Caco-2 (cell line): ENCODE data around the gene ANKRD12. TPM values are rescaled to one million over a fixed set of nuclear protein-coding genes. Genes with fewer than 3 reads are reported as not detected.
A peak's percentile ranks its signal among the peaks of the same experiment; 100 is the strongest.

Experiments used
- Bru-seq: library from RNA; stranded (reverse); fragments of 400-500 nt; gene quantifications from one replicate; lab custom pipeline; 2021; lab: Mats Ljungman, UMichigan
- BruChase-seq, 2 experiments: library from RNA; stranded (reverse); fragments of 400-500 nt; gene quantifications; one replicate each; lab custom pipeline; 2021; lab: Mats Ljungman, UMichigan
- BruUV-seq: library from RNA; stranded (reverse); fragments of 400-500 nt; replicated peaks from 2 replicates; lab custom pipeline; 2021; lab: Mats Ljungman, UMichigan
- CTCF ChIA-PET: fragments of 300-600 bp; sonication (Branson Sonifier 250); formaldehyde crosslinking; loops from one replicate; lab custom pipeline; 2022; ENCODE audit warnings: antibody characterized with exemption; lab: Charles Lee
- POLR2A ChIA-PET: fragments of 300-600 bp; sonication (Branson Sonifier 250); formaldehyde crosslinking; loops from one replicate; lab custom pipeline; 2022; ENCODE audit warnings: antibody characterized with exemption; lab: Charles Lee
- DNase-seq, 2 experiments: peaks; one replicate each; pipeline versions ENCODE4 v3.0.0 to v3.0.0-alpha.2; 2020 to 2022
- H3K27me3 ChIP-seq: replicated peaks from 2 replicates; pipeline ENCODE4 v1.6.0; 2011; ENCODE audit warnings: low read length; ENCODE audit not compliant: control insufficient read depth, insufficient read depth
- H3K36me3 ChIP-seq: 2 replicates; pipeline ENCODE4 v1.5.1; 2011; ENCODE audit warnings: low read length; ENCODE audit not compliant: control insufficient read depth, insufficient read depth
- H3K4me1 ChIP-seq: fragments of 250-450 bp; sonication (Bioruptor Pico); 2 replicates; pipeline ENCODE4 v1.5.1; 2020; ENCODE audit warnings: mild to moderate bottlenecking
- H3K4me3 ChIP-seq: 2 replicates; pipeline ENCODE4 v1.5.1; 2011; ENCODE audit warnings: low read depth, mild to moderate bottlenecking, control low read depth, low read length
- H3K9me3 ChIP-seq: fragments of 250-450 bp; sonication (Bioruptor Pico); 2 replicates; pipeline ENCODE4 v1.5.1; 2020; ENCODE audit warnings: mild to moderate bottlenecking, moderate library complexity
- H3K27ac Mint-ChIP-seq: one replicate; pipeline ENCODE4 v1.8.0; 2022; ENCODE audit warnings: mixed read lengths; ENCODE audit not compliant: unreplicated experiment
- H3K27me3 Mint-ChIP-seq: one replicate; pipeline ENCODE4 v1.8.0; 2022; ENCODE audit warnings: mixed read lengths; ENCODE audit not compliant: insufficient read depth, unreplicated experiment
- H3K36me3 Mint-ChIP-seq: one replicate; pipeline ENCODE4 v1.8.0; 2022; ENCODE audit warnings: mild to moderate bottlenecking, mixed read lengths; ENCODE audit not compliant: insufficient read depth, unreplicated experiment
- H3K4me1 Mint-ChIP-seq: one replicate; pipeline ENCODE4 v1.8.0; 2022; ENCODE audit warnings: low read depth, mixed read lengths; ENCODE audit not compliant: unreplicated experiment
- H3K4me3 Mint-ChIP-seq: one replicate; pipeline ENCODE4 v1.8.0; 2022; ENCODE audit warnings: mild to moderate bottlenecking, moderate library complexity, mixed read lengths; ENCODE audit not compliant: unreplicated experiment
- H3K9me3 Mint-ChIP-seq: one replicate; pipeline ENCODE4 v1.8.0; 2022; ENCODE audit warnings: mixed read lengths; ENCODE audit not compliant: unreplicated experiment
- intact Hi-C: fragments of 100-400 bp; cut with micrococcal nuclease; formaldehyde crosslinking; loops from one replicate; pipeline ENCODE4 v1.10.0; 2022; ENCODE audit not compliant: unreplicated experiment
- long read RNA-seq: library from polyadenylated mRNA; stranded (forward); transcript quantifications from one replicate; pipeline ENCODE4 v2.0.0, GENCODE V29; 2022
- total RNA-seq: library from RNA; stranded (reverse); gene quantifications from 2 replicates; pipeline ENCODE4 v1.2.3, GENCODE V29; 2022
- TF ChIP-seq, protein P1 (sequence below), 2 experiments: fragments of 200-600 bp in 1 of 2; IDR thresholded peaks; 1 replicate in 1 of 2; 2 replicates in 1 of 2; pipeline versions ENCODE4 v1.5.1 to v1.8.0; 2011 to 2022; ENCODE audit warnings: antibody characterized with exemption in 1 of 2, control low read depth in 1 of 2, inconsistent platforms in 1 of 2, low read depth in 1 of 2, low read length in 1 of 2, mild to moderate bottlenecking in 1 of 2, moderate library complexity in 1 of 2; ENCODE audit not compliant: insufficient read depth in 1 of 2, severe bottlenecking in 1 of 2, unreplicated experiment in 1 of 2

ANKRD12 gene
- 33.2 and 36.5 TPM in 2 replicates for total RNA-seq
- Bru-seq, nascent RNA: percentile 89 among the genes with signal in this experiment
- BruChase-seq, experiment 1, labeled RNA remaining after a 2-hour chase: percentile 89 among the genes with signal in this experiment
- BruChase-seq, experiment 2, labeled RNA remaining after a 6-hour chase: percentile 81 among the genes with signal in this experiment
- long read RNA-seq, partial matches to known transcripts: 5 of 11 reads
- long read RNA-seq, other reads (novel, unspliced or antisense): 6 of 11 reads

DNA sequence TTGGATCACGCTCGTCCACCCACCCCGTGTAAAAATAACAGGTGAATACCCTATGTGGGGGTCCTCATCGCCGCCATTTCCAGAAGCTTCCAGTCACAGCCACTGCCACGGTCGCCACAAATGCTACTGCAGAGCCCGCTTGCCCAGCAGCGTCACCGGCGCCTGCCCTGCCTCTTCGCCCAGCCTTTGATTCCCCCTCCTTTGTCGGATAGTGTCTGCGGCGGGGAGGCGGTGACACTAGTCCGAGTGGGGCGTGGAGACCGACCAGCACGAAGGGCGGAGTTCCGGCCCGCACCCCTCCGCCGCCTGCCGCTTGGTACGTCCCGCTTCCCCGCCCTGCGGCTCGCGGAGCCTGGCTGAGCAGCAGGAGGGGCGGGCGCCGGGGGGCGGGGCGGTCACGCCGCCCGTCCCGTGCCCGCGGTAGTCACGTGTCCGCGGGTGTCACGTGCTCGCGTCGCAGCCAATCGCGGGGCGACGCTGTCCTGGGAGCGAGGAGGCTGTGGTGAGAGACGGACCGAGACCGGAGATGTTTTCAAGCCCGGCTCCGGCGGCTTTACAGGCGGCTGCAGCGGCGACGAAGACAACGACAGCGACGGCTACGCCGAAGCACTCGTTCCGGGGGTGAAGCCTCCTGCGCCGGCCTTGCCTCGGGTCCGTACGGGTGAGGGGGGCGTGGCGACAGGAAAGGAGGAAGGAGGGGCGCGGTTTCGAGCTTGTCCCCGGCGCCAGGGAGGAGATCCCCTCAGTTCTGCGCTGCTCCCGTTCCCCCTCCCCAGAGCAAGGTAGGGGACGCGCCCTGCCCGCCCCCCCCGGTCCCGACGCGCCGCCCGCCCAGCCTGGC is at the start of gene ANKRD12:
TSS of gene ANKRD12 (plus strand) at position 467 of the 841 bp plus-strand sequence. CDS start 45,652 bp downstream, outside the sequence.
- TF ChIP-seq, protein P1, sequence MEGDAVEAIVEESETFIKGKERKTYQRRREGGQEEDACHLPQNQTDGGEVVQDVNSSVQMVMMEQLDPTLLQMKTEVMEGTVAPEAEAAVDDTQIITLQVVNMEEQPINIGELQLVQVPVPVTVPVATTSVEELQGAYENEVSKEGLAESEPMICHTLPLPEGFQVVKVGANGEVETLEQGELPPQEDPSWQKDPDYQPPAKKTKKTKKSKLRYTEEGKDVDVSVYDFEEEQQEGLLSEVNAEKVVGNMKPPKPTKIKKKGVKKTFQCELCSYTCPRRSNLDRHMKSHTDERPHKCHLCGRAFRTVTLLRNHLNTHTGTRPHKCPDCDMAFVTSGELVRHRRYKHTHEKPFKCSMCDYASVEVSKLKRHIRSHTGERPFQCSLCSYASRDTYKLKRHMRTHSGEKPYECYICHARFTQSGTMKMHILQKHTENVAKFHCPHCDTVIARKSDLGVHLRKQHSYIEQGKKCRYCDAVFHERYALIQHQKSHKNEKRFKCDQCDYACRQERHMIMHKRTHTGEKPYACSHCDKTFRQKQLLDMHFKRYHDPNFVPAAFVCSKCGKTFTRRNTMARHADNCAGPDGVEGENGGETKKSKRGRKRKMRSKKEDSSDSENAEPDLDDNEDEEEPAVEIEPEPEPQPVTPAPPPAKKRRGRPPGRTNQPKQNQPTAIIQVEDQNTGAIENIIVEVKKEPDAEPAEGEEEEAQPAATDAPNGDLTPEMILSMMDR (IDR thresholded peaks at IDR 0.05; ENCODE audit: insufficient read depth in 1 of 2, low read depth in 1 of 2, low read length in 1 of 2, severe bottlenecking in 1 of 2, unreplicated experiment in 1 of 2): no peak
- peak within 1 kb of the TSS; percentile 96 for H3K4me3 ChIP-seq
- Mint-ChIP-seq H3K4me1 (peaks cover 22% of the 10 kb centered on the region), H3K27me3 (no peaks in the 10 kb centered on the region), H3K9me3 (no peaks in the 10 kb centered on the region), H3K4me3 (peak within 1 kb of the TSS; percentile 94), H3K27ac (peak within 1 kb of the TSS; percentile 96), H3K36me3 (peaks cover 46% of the 10 kb centered on the region)
- no peaks in the 10 kb centered on the region for H3K36me3 ChIP-seq
- peaks cover 22% of the 10 kb centered on the region for H3K4me1 ChIP-seq
- intact Hi-C loops: loop anchor here (1.0 to 10.0 kb wide), 4 partner anchors 34 to 378 kb away; partner anchors contain the start of genes NDUFV2 and TWSG1
- no peaks in the 10 kb centered on the region for H3K9me3 ChIP-seq
- no TSS peak for BruUV-seq
- DNase-seq: peak; percentile 97 to 98
- CTCF ChIA-PET: interaction anchor here (1.5 to 2.4 kb wide), 2 partner anchors 33 to 63 kb away, joined by 6 to 8 read pairs; partner anchors contain the start of gene NDUFV2
- no peaks in the 10 kb centered on the region for H3K27me3 ChIP-seq
- POLR2A ChIA-PET: interaction anchor here (0.5 to 3.2 kb wide), 3 partner anchors 34 to 221 kb away, joined by 3 to 19 read pairs (median 4); partner anchors contain the start of gene NDUFV2

DNA sequence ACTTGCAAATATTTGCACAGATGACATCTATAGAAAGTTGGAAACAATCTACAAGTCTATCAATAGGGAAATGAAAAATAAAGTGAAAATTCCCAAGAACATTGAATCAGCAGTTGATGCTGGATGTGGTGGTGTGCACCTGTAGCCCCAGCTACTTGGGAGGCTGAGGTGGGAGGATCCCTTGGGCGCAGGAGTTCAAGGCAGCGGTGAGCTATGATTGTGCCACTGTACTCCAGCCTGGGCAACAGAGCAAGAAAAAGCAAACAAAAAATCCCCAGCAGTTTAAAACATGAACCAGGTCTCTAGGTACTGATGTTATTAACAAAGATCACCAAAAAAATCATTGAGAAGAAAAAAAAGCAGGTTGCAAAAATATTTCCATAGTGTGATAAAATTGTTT is 49.4 kb upstream of the ANKRD12 start:
- no TSS peak for BruUV-seq
- no peaks in the 10 kb centered on the region for H3K9me3 Mint-ChIP-seq

More for the DNA sequence above, 49.4 kb upstream of the ANKRD12 start:
- Mint-ChIP-seq H3K36me3 (no peaks in the 10 kb centered on the region), H3K27ac (no peak overlapping the region), H3K27me3 (no peaks in the 10 kb centered on the region), H3K4me3 (no peak overlapping the region), H3K4me1 (no peaks in the 10 kb centered on the region)
- no peaks in the 10 kb centered on the region; the same call in 1 of the 2 replicates for H3K4me1 ChIP-seq
- POLR2A ChIA-PET: no interaction called here
- H3K4me3 ChIP-seq: no peak overlapping the region
- CTCF ChIA-PET: no interaction called here
- H3K36me3 ChIP-seq: no peaks in the 10 kb centered on the region
- H3K27me3 ChIP-seq: no peaks in the 10 kb centered on the region
- no peak for DNase-seq
- H3K9me3 ChIP-seq: no peaks in the 10 kb centered on the region
- intact Hi-C loops: no loop called here
- TF ChIP-seq, protein P1 (IDR thresholded peaks at IDR 0.05; ENCODE audit: insufficient read depth in 1 of 2, low read depth in 1 of 2, low read length in 1 of 2, severe bottlenecking in 1 of 2, unreplicated experiment in 1 of 2): no peak
